PC-9 (cell line): ENCODE measurements around the gene PRLH. TPM values are rescaled to one million over a fixed set of nuclear protein-coding genes. Genes with fewer than 3 reads are reported as not detected.

Experiments
- BruUV-seq: library from RNA; stranded (reverse); fragments of 400-500 nt; replicated peaks from 2 replicates; lab custom pipeline; 2021; lab: Mats Ljungman, UMichigan
- CTCF ChIA-PET: fragments of 300-600 bp; sonication (Branson Sonifier 250); formaldehyde crosslinking; loops from one replicate; lab custom pipeline; 2022; ENCODE audit warnings: antibody characterized with exemption; lab: Charles Lee
- POLR2A ChIA-PET: fragments of 300-600 bp; sonication (Branson Sonifier 250); formaldehyde crosslinking; loops from one replicate; lab custom pipeline; 2022; ENCODE audit warnings: antibody characterized with exemption; ENCODE audit not compliant: unreplicated experiment; lab: Charles Lee
- DNase-seq, 2 experiments: peaks; one replicate each; pipeline versions ENCODE4 v3.0.0 to v3.0.0-alpha.2; 2015 to 2022; ENCODE audit warnings: mixed read lengths in 1 of 2
- H2AFZ ChIP-seq: fragments of 200-600 bp; sonication (generic); 2 replicates; pipeline ENCODE4 v1.8.1; 2017; ENCODE audit warnings: antibody characterized with exemption
- H3F3A ChIP-seq: fragments of 200-600 bp; sonication (generic); 2 replicates; pipeline ENCODE4 v1.8.1; 2017; ENCODE audit warnings: antibody characterized with exemption, mild to moderate bottlenecking, low read depth; ENCODE audit not compliant: insufficient read depth
- H3K27ac ChIP-seq: fragments of 200-600 bp; sonication (generic); 2 replicates; pipeline ENCODE4 v1.6.1; 2016; ENCODE audit warnings: mixed run types
- H3K27me3 ChIP-seq: fragments of 200-600 bp; sonication (generic); 2 replicates; pipeline ENCODE4 v1.6.1; 2016; ENCODE audit warnings: low read depth, mixed run types; ENCODE audit not compliant: insufficient read depth
- H3K36me3 ChIP-seq: fragments of 200-600 bp; sonication (generic); 2 replicates; pipeline ENCODE4 v1.6.1; 2016; ENCODE audit warnings: low read depth, mixed run types
- H3K4me1 ChIP-seq: fragments of 200-600 bp; sonication (generic); replicated peaks from 2 replicates; pipeline ENCODE4 v1.6.1; 2016; ENCODE audit warnings: mixed run types; ENCODE audit not compliant: insufficient read depth
- H3K4me2 ChIP-seq: fragments of 200-600 bp; sonication (generic); 2 replicates; pipeline ENCODE4 v1.6.1; 2017; ENCODE audit warnings: mixed run types
- H3K4me3 ChIP-seq: fragments of 200-600 bp; sonication (generic); 2 replicates; pipeline ENCODE4 v1.6.1; 2016; ENCODE audit warnings: mixed run types
- H3K79me2 ChIP-seq: fragments of 200-600 bp; sonication (generic); 2 replicates; pipeline ENCODE4 v1.6.1; 2017; ENCODE audit warnings: low read depth, mixed run types
- H3K9me2 ChIP-seq: fragments of 200-600 bp; sonication (generic); 2 replicates; pipeline ENCODE4 v1.8.1; 2017; ENCODE audit warnings: mild to moderate bottlenecking; ENCODE audit not compliant: insufficient read depth
- H3K9me3 ChIP-seq: fragments of 200-600 bp; sonication (generic); 2 replicates; pipeline ENCODE4 v1.8.1; 2016; ENCODE audit warnings: low read depth; ENCODE audit not compliant: insufficient read depth
- H4K20me1 ChIP-seq: fragments of 200-600 bp; sonication (generic); 2 replicates; pipeline ENCODE4 v1.8.1; 2017; ENCODE audit not compliant: insufficient read depth
- CTCF ChIP-seq: fragments of 200-600 bp; sonication (generic); conservative IDR thresholded peaks from 2 replicates; pipeline ENCODE4 v1.6.1; 2017; ENCODE audit warnings: mixed run types, antibody characterized with exemption, mild to moderate bottlenecking, moderate library complexity
- EZH2 ChIP-seq: fragments of 200-600 bp; sonication (generic); IDR thresholded peaks from 2 replicates; pipeline ENCODE4 v1.8.0; 2017; ENCODE audit warnings: antibody characterized with exemption, low read depth
- intact Hi-C: fragments of 100-400 bp; cut with micrococcal nuclease; formaldehyde crosslinking; loops from one replicate; pipeline ENCODE4 v1.10.0; 2022; ENCODE audit not compliant: unreplicated experiment
- total RNA-seq: library from RNA; stranded (reverse); gene quantifications from 2 replicates; pipeline ENCODE4 v1.2.3, GENCODE V29; 2021

The PRLH gene
- total RNA-seq, 1 experiment from 2014 or later, result not detected

DNA sequence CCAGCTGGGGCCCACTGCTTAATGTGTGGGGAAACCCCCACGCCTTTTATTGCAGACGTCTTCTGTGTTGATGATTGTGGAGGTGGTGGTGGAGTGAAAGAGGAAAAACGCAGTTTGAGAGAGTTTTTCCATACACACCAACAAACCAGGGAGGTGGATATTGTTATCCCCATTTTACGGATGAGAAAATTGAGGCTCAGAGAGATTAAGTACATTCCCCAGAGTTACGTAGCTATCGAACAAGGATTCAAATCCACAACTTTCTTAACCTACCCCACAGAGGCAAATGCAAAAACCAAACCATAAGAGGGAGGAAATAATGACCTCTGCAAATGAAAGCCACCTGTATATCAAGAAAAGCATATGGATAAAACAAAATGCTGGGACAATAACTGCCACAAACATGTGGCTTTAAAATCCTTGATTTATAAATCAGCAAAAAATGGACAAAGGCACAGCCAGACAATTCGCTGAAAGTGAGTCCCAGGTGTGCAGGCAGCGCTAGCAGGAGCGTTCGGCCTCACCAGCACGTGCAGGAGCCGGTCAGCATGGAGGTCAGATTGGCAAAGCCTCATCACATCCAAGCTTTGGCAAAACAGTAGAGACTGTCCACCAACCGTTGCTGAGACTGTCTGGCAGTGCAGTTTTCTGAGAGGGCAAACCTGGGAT lies 36.8 kb downstream of the PRLH start:
- CTCF ChIA-PET, result no interaction called here
- TF ChIP-seq CTCF (no peak), EZH2 (no peak)
- Histone ChIP-seq H3K4me2 (no peak overlapping the region), H3F3A (no peaks in the 10 kb centered on the region; the same call in 1 of the 2 replicates), H3K27me3 (no peaks in the 10 kb centered on the region), H3K36me3 (no peaks in the 10 kb centered on the region), H3K79me2 (no peaks in the 10 kb centered on the region), H3K4me3 (no peak overlapping the region), H4K20me1 (no peaks in the 10 kb centered on the region), H3K9me2 (no peaks in the 10 kb centered on the region), H3K27ac (no peak overlapping the region), H3K4me1 (no peaks in the 10 kb centered on the region), H2AFZ (no peak overlapping the region), H3K9me3 (no peaks in the 10 kb centered on the region)
- POLR2A ChIA-PET, result interaction anchor here (0.6 kb wide), 1 partner anchor 100 kb away, joined by 3 read pairs; no protein-coding TSS in a partner anchor
- BruUV-seq, result no TSS peak
- DNase-seq, result no peak
- intact Hi-C loops, result no loop called here

DNA sequence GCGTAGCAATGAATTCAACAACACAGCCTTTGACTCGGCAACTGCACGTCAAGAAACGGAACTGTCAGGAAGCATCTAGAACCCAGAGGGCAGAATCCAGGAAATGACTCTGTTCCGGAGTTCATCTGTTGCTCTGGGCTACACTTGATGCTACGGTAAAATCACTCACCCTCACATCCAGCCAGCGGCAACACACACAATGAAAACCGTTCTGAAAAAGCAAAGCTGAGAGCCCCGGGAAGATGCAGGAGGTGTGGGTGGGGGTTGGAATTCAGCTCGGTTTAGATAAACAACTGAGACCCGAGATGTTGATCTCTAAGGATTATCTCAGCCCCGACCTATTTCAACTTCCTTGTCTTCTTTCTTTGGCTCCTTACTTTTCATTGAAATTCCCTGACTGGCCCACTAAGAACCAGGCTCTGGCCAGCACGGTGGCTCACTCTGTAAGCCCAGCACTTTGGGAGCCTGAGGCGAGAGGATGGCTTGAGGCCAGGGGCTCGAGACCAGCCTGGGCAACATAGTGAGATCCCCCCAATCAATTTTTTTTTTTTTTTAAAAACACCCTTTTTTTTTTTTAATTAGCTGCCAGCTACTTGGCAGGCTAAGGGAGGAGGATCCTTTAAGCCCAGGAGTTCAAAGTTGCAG lies 37.5 kb downstream of the PRLH start:
- H3K36me3 ChIP-seq, result no peaks in the 10 kb centered on the region
- intact Hi-C loops, result no loop called here
- H3K27ac ChIP-seq, result no peak overlapping the region
- no peak overlapping the region for H3K4me3 ChIP-seq
- CTCF ChIA-PET, result interaction anchor here (0.6 kb wide), 2 partner anchors 12 to 438 kb away, joined by 3 to 5 read pairs; no protein-coding TSS in a partner anchor
- no peaks in the 10 kb centered on the region for H3K4me1 ChIP-seq
- no peaks in the 10 kb centered on the region for H3K9me3 ChIP-seq
- POLR2A ChIA-PET, result interaction anchor here (0.6 to 0.8 kb wide), 2 partner anchors 99 kb away, joined by 3 to 18 read pairs; no protein-coding TSS in a partner anchor
- H3K27me3 ChIP-seq, result no peaks in the 10 kb centered on the region
- TF ChIP-seq EZH2 (no peak), CTCF (no peak)
- no peak overlapping the region for H3K4me2 ChIP-seq
- BruUV-seq, result no TSS peak
- no peak overlapping the region for H2AFZ ChIP-seq
- no peaks in the 10 kb centered on the region for H3K79me2 ChIP-seq
- H3K9me2 ChIP-seq, result no peaks in the 10 kb centered on the region
- H4K20me1 ChIP-seq, result no peaks in the 10 kb centered on the region
- no peaks in the 10 kb centered on the region; the same call in 1 of the 2 replicates for H3F3A ChIP-seq
- DNase-seq, result no peak

DNA sequence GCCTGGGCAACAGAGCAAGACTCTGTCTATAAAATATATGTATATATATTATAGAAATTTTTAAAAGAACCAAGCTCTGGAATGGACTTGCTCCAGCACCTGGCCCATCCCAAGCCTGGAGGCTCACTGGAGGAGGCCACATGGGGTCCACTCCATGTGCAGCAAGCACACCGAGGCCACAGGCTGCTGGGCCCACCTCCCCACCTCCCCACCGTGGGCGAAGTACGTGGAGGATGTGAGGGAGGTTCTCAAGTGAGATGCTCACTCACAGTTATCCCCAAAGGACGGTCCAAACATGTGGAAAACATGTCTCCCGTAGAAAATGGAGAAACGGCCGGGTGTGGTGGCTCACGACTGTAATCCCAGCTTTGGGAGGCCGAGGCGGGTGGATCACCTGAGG lies 38.0 kb downstream of the PRLH start:
- Histone ChIP-seq H3K9me2 (no peaks in the 10 kb centered on the region), H3K4me1 (no peaks in the 10 kb centered on the region), H3K27ac (no peak overlapping the region), H3K27me3 (no peaks in the 10 kb centered on the region), H3K4me2 (no peak overlapping the region), H3K9me3 (no peaks in the 10 kb centered on the region), H3K4me3 (no peak overlapping the region), H4K20me1 (no peaks in the 10 kb centered on the region), H2AFZ (no peak overlapping the region), H3K79me2 (no peaks in the 10 kb centered on the region), H3F3A (no peaks in the 10 kb centered on the region; the same call in 1 of the 2 replicates), H3K36me3 (no peaks in the 10 kb centered on the region)
- intact Hi-C loops, result no loop called here
- POLR2A ChIA-PET, result interaction anchor here (0.8 kb wide), 1 partner anchor 100 kb away, joined by 18 read pairs; no protein-coding TSS in a partner anchor
- BruUV-seq, result no TSS peak
- DNase-seq, result no peak
- TF ChIP-seq EZH2, result no peak
- no peak for TF ChIP-seq CTCF
- CTCF ChIA-PET, result interaction anchor here (0.6 kb wide), 2 partner anchors 11 to 438 kb away, joined by 3 to 5 read pairs; no protein-coding TSS in a partner anchor
